A673 (cell line): Measurements from ENCODE around the gene DNASE1L3. TPM values are rescaled to one million over a fixed set of nuclear protein-coding genes. Genes with fewer than 3 reads are reported as not detected.

Experiments
- BruUV-seq: library from RNA; stranded (reverse); fragments of 400-500 nt; replicated peaks from 2 replicates; lab custom pipeline; 2021; lab: Mats Ljungman, UMichigan
- CTCF ChIA-PET: fragments of 300-600 bp; sonication (Branson Sonifier 250); formaldehyde crosslinking; loops from one replicate; lab custom pipeline; 2022; ENCODE audit warnings: antibody characterized with exemption; lab: Charles Lee
- POLR2A ChIA-PET: fragments of 300-600 bp; sonication (Branson Sonifier 250); formaldehyde crosslinking; loops from one replicate; lab custom pipeline; 2022; ENCODE audit warnings: antibody characterized with exemption; ENCODE audit not compliant: low non-redundant PET; lab: Charles Lee
- DNase-seq: peaks from one replicate; pipeline ENCODE4 v3.0.0-alpha.2; 2015; ENCODE audit warnings: low spot score
- H3K27ac ChIP-seq: fragments of 200-600 bp; sonication (generic); 2 replicates; pipeline ENCODE4 v1.5.1; 2016; ENCODE audit warnings: mixed run types, low read depth, mild to moderate bottlenecking, mixed read lengths, antibody characterized with exemption, low read length; ENCODE audit not compliant: poor library complexity, severe bottlenecking
- H3K27me3 ChIP-seq: fragments of 200-600 bp; sonication (generic); replicated peaks from 2 replicates; pipeline ENCODE4 v1.6.1; 2017; ENCODE audit warnings: mixed run types, low read depth, mild to moderate bottlenecking, mixed read lengths, antibody characterized with exemption, low read length; ENCODE audit not compliant: insufficient read depth, poor library complexity
- H3K36me3 ChIP-seq: fragments of 200-600 bp; sonication (generic); 2 replicates; pipeline ENCODE4 v1.6.1; 2016; ENCODE audit warnings: mixed run types, mild to moderate bottlenecking, mixed read lengths, antibody characterized with exemption, low read length; ENCODE audit not compliant: insufficient read depth, poor library complexity, severe bottlenecking
- H3K4me1 ChIP-seq: fragments of 200-600 bp; sonication (generic); 2 replicates; pipeline ENCODE4 v1.6.1; 2017; ENCODE audit warnings: mixed run types, mild to moderate bottlenecking, mixed read lengths, antibody characterized with exemption, low read length; ENCODE audit not compliant: insufficient read depth, poor library complexity, severe bottlenecking
- H3K4me3 ChIP-seq: fragments of 200-600 bp; sonication (generic); 2 replicates; pipeline ENCODE4 v1.5.1; 2016; ENCODE audit warnings: low read depth, mixed run types, mild to moderate bottlenecking, mixed read lengths, low read length; ENCODE audit not compliant: poor library complexity, severe bottlenecking
- H3K9me3 ChIP-seq: fragments of 200-600 bp; sonication (generic); 2 replicates; pipeline ENCODE4 v1.6.1; 2016; ENCODE audit warnings: mixed run types, low read depth, mild to moderate bottlenecking, mixed read lengths, antibody characterized with exemption, low read length; ENCODE audit not compliant: poor library complexity, severe bottlenecking
- EZH2 ChIP-seq: fragments of 200-600 bp; sonication (generic); IDR thresholded peaks from 2 replicates; pipeline ENCODE4 v1.6.1; 2017; ENCODE audit warnings: borderline replicate concordance, low read depth, mild to moderate bottlenecking, mixed read lengths, antibody characterized with exemption, low read length; ENCODE audit not compliant: poor library complexity, severe bottlenecking
- intact Hi-C: fragments of 100-400 bp; cut with micrococcal nuclease; formaldehyde crosslinking; loops from one replicate; pipeline ENCODE4 v1.10.0; 2022; ENCODE audit not compliant: unreplicated experiment
- total RNA-seq: library from RNA; stranded (reverse); gene quantifications from 2 replicates; pipeline ENCODE4 v1.2.3, GENCODE V29; 2021
- TF ChIP-seq, protein P1 (sequence below): fragments of 300-800, 200-600 bp; sonication (generic); conservative IDR thresholded peaks from 2 replicates; pipeline ENCODE4 v1.5.1; 2017; ENCODE audit warnings: low read depth, mild to moderate bottlenecking, antibody characterized with exemption, low read length, moderate library complexity, mixed read lengths

Gene DNASE1L3
- total RNA-seq, 1 experiment from 2014 or later = not detected

DNA sequence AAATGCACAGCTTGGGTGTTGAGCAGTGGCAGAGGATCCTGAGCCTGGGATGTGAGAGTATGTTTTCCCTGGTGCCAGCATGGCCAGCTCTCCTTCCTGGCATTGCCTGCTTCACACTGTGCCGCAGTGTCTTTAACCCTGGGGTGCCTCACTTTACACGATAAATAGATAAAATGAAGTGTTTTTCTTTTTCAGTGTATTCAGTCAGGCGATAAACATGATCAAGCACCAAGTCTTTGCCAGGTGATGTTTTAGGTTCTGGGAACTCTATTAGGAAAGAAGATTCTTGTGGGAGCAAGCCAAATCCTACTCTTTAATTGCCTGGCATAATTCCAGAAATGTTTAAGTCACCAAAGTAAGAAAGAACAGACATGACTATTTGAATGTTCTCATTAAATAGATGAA, 40.9 kb upstream of the DNASE1L3 start:
- Histone ChIP-seq H3K27me3 (no peaks in the 10 kb centered on the region), H3K4me1 (peaks cover 57% of the 10 kb centered on the region), H3K36me3 (peaks cover 59% of the 10 kb centered on the region), H3K9me3 (no peaks in the 10 kb centered on the region), H3K27ac (peak overlapping the region; percentile 90), H3K4me3 (no peak overlapping the region)
- TSS peak; percentile 1 for BruUV-seq
- TF ChIP-seq, protein P1, sequence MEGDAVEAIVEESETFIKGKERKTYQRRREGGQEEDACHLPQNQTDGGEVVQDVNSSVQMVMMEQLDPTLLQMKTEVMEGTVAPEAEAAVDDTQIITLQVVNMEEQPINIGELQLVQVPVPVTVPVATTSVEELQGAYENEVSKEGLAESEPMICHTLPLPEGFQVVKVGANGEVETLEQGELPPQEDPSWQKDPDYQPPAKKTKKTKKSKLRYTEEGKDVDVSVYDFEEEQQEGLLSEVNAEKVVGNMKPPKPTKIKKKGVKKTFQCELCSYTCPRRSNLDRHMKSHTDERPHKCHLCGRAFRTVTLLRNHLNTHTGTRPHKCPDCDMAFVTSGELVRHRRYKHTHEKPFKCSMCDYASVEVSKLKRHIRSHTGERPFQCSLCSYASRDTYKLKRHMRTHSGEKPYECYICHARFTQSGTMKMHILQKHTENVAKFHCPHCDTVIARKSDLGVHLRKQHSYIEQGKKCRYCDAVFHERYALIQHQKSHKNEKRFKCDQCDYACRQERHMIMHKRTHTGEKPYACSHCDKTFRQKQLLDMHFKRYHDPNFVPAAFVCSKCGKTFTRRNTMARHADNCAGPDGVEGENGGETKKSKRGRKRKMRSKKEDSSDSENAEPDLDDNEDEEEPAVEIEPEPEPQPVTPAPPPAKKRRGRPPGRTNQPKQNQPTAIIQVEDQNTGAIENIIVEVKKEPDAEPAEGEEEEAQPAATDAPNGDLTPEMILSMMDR = no peak
- TF ChIP-seq EZH2 = no peak
- ChIA-PET POLR2A (no interaction called here), CTCF (no interaction called here)
- peak; percentile 87 for DNase-seq
- intact Hi-C loops = no loop called here

DNA sequence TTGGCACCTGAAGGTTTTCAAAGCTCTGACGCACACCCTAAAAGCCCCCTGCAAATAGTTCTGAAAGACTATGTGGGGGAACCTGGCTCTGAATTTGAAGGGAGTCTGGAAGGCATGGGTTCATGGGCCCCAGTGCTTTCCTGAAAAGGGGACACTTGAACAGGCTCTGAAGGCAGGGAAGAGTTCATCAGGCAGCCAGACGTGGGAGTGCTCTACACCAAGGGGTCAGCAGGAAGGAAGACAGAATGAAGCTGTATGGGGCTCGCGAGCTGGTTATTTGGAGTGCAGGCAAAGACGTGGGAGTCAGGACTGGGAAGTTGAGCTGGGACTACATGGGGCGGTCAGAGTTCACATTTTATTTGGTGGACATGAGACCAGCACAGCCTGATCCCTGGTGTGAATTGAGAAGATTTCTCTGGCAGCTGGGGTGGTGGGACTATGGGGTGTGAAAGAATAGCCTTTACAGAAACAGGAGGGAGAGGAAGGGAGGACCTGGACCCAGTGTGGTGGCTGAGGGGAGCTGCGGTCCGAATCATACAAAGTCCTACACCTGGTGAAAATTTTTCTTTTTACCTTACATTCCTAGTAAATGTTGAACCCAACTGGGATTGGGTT, 39.4 kb upstream of the DNASE1L3 start:
- Histone ChIP-seq H3K27me3 (no peaks in the 10 kb centered on the region), H3K27ac (peak overlapping the region; percentile 90), H3K9me3 (no peaks in the 10 kb centered on the region), H3K36me3 (peaks cover 46% of the 10 kb centered on the region), H3K4me1 (peaks cover 65% of the 10 kb centered on the region), H3K4me3 (peak overlapping the region; percentile 27)
- DNase-seq = no peak
- BruUV-seq = no TSS peak
- intact Hi-C loops = no loop called here
- POLR2A ChIA-PET = no interaction called here
- TF ChIP-seq, protein P1 = no peak
- TF ChIP-seq EZH2 = no peak
- CTCF ChIA-PET = no interaction called here

DNA sequence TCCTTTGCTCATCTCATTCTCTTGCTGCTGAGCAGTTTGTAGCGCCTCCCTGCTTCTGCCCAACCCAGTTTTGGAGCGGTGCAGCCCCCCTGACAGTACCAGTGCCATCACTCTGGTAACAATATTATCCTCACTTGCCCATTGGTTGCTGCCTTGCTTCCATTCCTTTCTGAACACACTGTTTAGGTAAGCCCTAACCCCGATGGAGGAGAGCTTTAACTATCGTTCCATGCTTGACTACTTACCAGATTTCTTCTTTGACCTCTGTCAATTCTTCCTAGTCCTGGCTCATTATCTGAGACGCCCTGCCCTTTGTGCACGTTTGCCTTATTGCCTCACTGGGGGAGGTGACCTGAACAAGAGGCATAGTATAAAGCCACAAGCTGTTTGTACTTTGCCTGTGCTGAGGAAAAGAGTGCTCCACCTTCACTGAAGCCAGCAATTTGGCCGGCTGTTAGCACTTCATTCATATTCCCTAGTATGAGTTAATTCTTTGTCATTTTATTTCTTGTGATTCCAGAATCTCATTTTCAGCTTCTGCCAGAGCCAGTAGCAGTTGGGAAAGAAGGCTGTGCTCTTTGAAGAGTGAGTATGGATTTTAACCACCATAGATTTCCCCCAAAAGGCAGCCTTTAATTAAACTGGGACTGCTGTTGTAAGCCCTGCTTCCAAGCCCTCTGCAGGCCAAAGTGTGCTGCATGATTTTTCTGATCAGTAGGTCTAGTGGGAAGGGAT, 38.8 kb upstream of the DNASE1L3 start:
- Histone ChIP-seq H3K27me3 (no peaks in the 10 kb centered on the region), H3K4me3 (peak overlapping the region; percentile 27), H3K27ac (peak overlapping the region; percentile 90), H3K4me1 (peaks cover 71% of the 10 kb centered on the region), H3K9me3 (no peaks in the 10 kb centered on the region), H3K36me3 (peaks cover 42% of the 10 kb centered on the region)
- ChIA-PET POLR2A (no interaction called here), CTCF (no interaction called here)
- intact Hi-C loops = no loop called here
- BruUV-seq = no TSS peak
- no peak for DNase-seq
- TF ChIP-seq EZH2 = no peak
- TF ChIP-seq, protein P1 = peak; percentile 30; the same call in 1 of the 2 replicates
